CD4-positive, alpha-beta T cell (primary cell): ENCODE data around the gene RABL3. TPM values are rescaled to one million over a fixed set of nuclear protein-coding genes. Genes with fewer than 3 reads are reported as not detected.

Experiments used
- ATAC-seq: fragments of 200-7000 bp; cut with Tn5 transposase; one replicate; pipeline ENCODE4 v1.10.0; 2022; ENCODE audit warnings: mild to moderate bottlenecking; ENCODE audit not compliant: poor library complexity
- CTCF ChIA-PET: fragments of 350-600 bp; sonication (Branson Sonifier 250); formaldehyde crosslinking; loops from one replicate; lab custom pipeline; 2021; ENCODE audit warnings: antibody characterized with exemption, inconsistent platforms; lab: Charles Lee
- POLR2A ChIA-PET: fragments of 350-600 bp; sonication (Branson Sonifier 250); formaldehyde crosslinking; loops from one replicate; lab custom pipeline; 2021; ENCODE audit warnings: antibody characterized with exemption, inconsistent platforms; lab: Charles Lee
- DNase-seq, 14 experiments: peaks; one replicate each; pipeline ENCODE4 v3.0.0-alpha.2; 2013 to 2020; ENCODE audit warnings: mixed read lengths in 2 of 14
- H3K27ac ChIP-seq, 2 donors: one replicate each; pipeline versions ENCODE4 v1.5.1 to v1.7.0; 2013; ENCODE audit warnings: low read length in 2 of 2, low read depth in 1 of 2, mild to moderate bottlenecking in 1 of 2
- H3K27me3 ChIP-seq, 2 experiments: 1 replicate in 1 of 2; 2 replicates in 1 of 2; pipeline versions ENCODE4 v1.6.1 to v1.7.0; 2013; ENCODE audit warnings: low read length in 2 of 2, control low read depth in 1 of 2, mild to moderate bottlenecking in 1 of 2, moderate library complexity in 1 of 2; ENCODE audit not compliant: insufficient read depth in 2 of 2, control insufficient read depth in 1 of 2
- H3K36me3 ChIP-seq: one replicate; pipeline ENCODE4 v1.6.1; 2013; ENCODE audit warnings: low read length, control low read depth; ENCODE audit not compliant: insufficient read depth
- H3K4me1 ChIP-seq: one replicate; pipeline ENCODE4 v1.6.1; 2013; ENCODE audit warnings: low read length, control low read depth; ENCODE audit not compliant: insufficient read depth
- H3K4me3 ChIP-seq: one replicate; pipeline ENCODE4 v1.5.1; 2013; ENCODE audit warnings: mild to moderate bottlenecking, low read length, moderate library complexity
- H3K9me3 ChIP-seq, 2 experiments: 1 replicate in 1 of 2; 2 replicates in 1 of 2; pipeline versions ENCODE4 v1.6.1 to v1.7.0; 2013; ENCODE audit warnings: low read length in 2 of 2, mild to moderate bottlenecking in 2 of 2, control low read depth in 1 of 2, moderate library complexity in 1 of 2; ENCODE audit not compliant: control insufficient read depth in 1 of 2, insufficient read depth in 1 of 2
- H3K27ac Mint-ChIP-seq: one replicate; pipeline ENCODE4 v1.8.0; 2020; ENCODE audit warnings: mixed read lengths
- H3K27me3 Mint-ChIP-seq: one replicate; pipeline ENCODE4 v1.8.0; 2021; ENCODE audit warnings: mixed read lengths
- H3K36me3 Mint-ChIP-seq: one replicate; pipeline ENCODE4 v1.8.0; 2021; ENCODE audit warnings: low read depth, mixed read lengths
- H3K4me1 Mint-ChIP-seq: one replicate; pipeline ENCODE4 v1.8.0; 2021; ENCODE audit warnings: low read depth, mixed read lengths
- H3K4me3 Mint-ChIP-seq: one replicate; pipeline ENCODE4 v1.8.0; 2020; ENCODE audit warnings: mild to moderate bottlenecking, mixed read lengths
- H3K9me3 Mint-ChIP-seq: one replicate; pipeline ENCODE4 v1.8.0; 2020; ENCODE audit warnings: mixed read lengths
- CTCF ChIP-seq: fragments of 200-600 bp; IDR thresholded peaks from one replicate; pipeline ENCODE4 v1.8.0; 2022; ENCODE audit warnings: antibody characterized with exemption, mild to moderate bottlenecking
- intact Hi-C, 2 experiments: fragments of 100-400 bp; cut with DNase I in 1 of 2; cut with micrococcal nuclease in 1 of 2; formaldehyde crosslinking; loops; one replicate each; pipeline versions ENCODE4 v1.15.1 to v1.9.0; 2023 to 2025; cut with DNase I, micrococcal nuclease
- total RNA-seq, 174 experiments: library from RNA in 2 of 174; stranded (reverse) in 2 of 174; gene quantifications; one replicate each; pipeline ENCODE4 v1.2.3 and lab custom pipeline; 2021 to 2026

The RABL3 gene
- total RNA-seq, 2 experiments from 2014 or later, result 12.9 to 13.6 TPM

- intact Hi-C loops, result no loop called here
- H3K27me3 ChIP-seq, result no peaks in the 10 kb centered on the region
- ATAC-seq (no peak), DNase-seq (no peak)
- H3K27ac Mint-ChIP-seq, result no peak overlapping the region
- CTCF ChIA-PET, result no interaction called here
- POLR2A ChIA-PET, result no interaction called here
- no peaks in the 10 kb centered on the region for H3K4me1 Mint-ChIP-seq
- no peak overlapping the region for H3K4me3 ChIP-seq
- H3K4me1 ChIP-seq, result no peaks in the 10 kb centered on the region
- H3K36me3 Mint-ChIP-seq, result peaks cover 21% of the 10 kb centered on the region
- no peaks in the 10 kb centered on the region for H3K9me3 Mint-ChIP-seq
- no peaks in the 10 kb centered on the region for H3K27me3 Mint-ChIP-seq
- H3K27ac ChIP-seq, result no peak overlapping the region
- TF ChIP-seq CTCF, result no peak
- peaks cover 18% of the 10 kb centered on the region for H3K36me3 ChIP-seq
- no peak overlapping the region for H3K4me3 Mint-ChIP-seq
- H3K9me3 ChIP-seq, result no peaks in the 10 kb centered on the region
Measured at GRCh38 chr3:120685411-120685810, 56.9 kb downstream of the RABL3 start.

GRCh38 chr3:120684896-120685295, 57.4 kb downstream of the RABL3 start:
- Histone ChIP-seq H3K27me3 (no peaks in the 10 kb centered on the region), H3K36me3 (peaks cover 17% of the 10 kb centered on the region), H3K4me1 (no peaks in the 10 kb centered on the region), H3K27ac (no peak overlapping the region), H3K9me3 (no peaks in the 10 kb centered on the region), H3K4me3 (no peak overlapping the region)
- TF ChIP-seq CTCF, result no peak
- no peak for DNase-seq
- no peaks in the 10 kb centered on the region for H3K4me1 Mint-ChIP-seq
- no peak overlapping the region for H3K27ac Mint-ChIP-seq
- no peaks in the 10 kb centered on the region for H3K27me3 Mint-ChIP-seq
- no peak for ATAC-seq
- H3K4me3 Mint-ChIP-seq, result no peak overlapping the region
- no peaks in the 10 kb centered on the region for H3K9me3 Mint-ChIP-seq
- peaks cover 17% of the 10 kb centered on the region for H3K36me3 Mint-ChIP-seq
- ChIA-PET POLR2A (no interaction called here), CTCF (no interaction called here)
- intact Hi-C loops, result no loop called here

- peaks cover 8% of the 10 kb centered on the region for H3K36me3 Mint-ChIP-seq
- H3K27ac Mint-ChIP-seq, result no peak overlapping the region
- DNase-seq (no peak), ATAC-seq (no peak)
- Histone ChIP-seq H3K27ac (no peak overlapping the region), H3K9me3 (no peaks in the 10 kb centered on the region), H3K27me3 (no peaks in the 10 kb centered on the region), H3K4me3 (no peak overlapping the region), H3K36me3 (peaks cover 6% of the 10 kb centered on the region), H3K4me1 (no peaks in the 10 kb centered on the region)
- H3K4me3 Mint-ChIP-seq, result no peak overlapping the region
- intact Hi-C loops, result no loop called here
- peaks cover 3% of the 10 kb centered on the region for H3K9me3 Mint-ChIP-seq
- ChIA-PET CTCF (no interaction called here), POLR2A (no interaction called here)
- no peaks in the 10 kb centered on the region for H3K27me3 Mint-ChIP-seq
- no peaks in the 10 kb centered on the region for H3K4me1 Mint-ChIP-seq
- no peak for TF ChIP-seq CTCF
Measured at GRCh38 chr3:120683671-120684301, 58.5 kb downstream of the RABL3 start.
